CD14-positive monocyte (primary cell): Measurements from ENCODE around the gene GRHL1. TPM values are rescaled to one million over a fixed set of nuclear protein-coding genes. Genes with fewer than 3 reads are reported as not detected.
A peak's percentile ranks its signal among the peaks of the same experiment; 100 is the strongest.

Experiments
- DNase-seq, 3 donors: peaks; one replicate each; pipeline ENCODE4 v3.0.0-alpha.2; 2011 to 2022
- H2AFZ ChIP-seq: 2 replicates; pipeline ENCODE4 v1.6.0; 2012; ENCODE audit warnings: mild to moderate bottlenecking, low read depth, low read length, inconsistent platforms; ENCODE audit not compliant: insufficient read depth, poor library complexity, severe bottlenecking
- H3K27ac ChIP-seq, 2 donors: 1 replicate in 1 of 2; 2 replicates in 1 of 2; pipeline ENCODE4 v1.5.1; 2012 to 2013; ENCODE audit warnings: low read length in 2 of 2, control low read depth in 1 of 2, inconsistent platforms in 1 of 2, low read depth in 1 of 2, mild to moderate bottlenecking in 1 of 2
- H3K27me3 ChIP-seq, 2 donors: one replicate each; pipeline versions ENCODE4 v1.6.0 to v1.6.1; 2011 to 2013; ENCODE audit warnings: low read length in 2 of 2; ENCODE audit not compliant: control insufficient read depth in 2 of 2, insufficient read depth in 2 of 2
- H3K36me3 ChIP-seq, 2 donors: replicated peaks in 1 of 2; 1 replicate in 1 of 2; 2 replicates in 1 of 2; pipeline versions ENCODE4 v1.5.1 to v1.6.1; 2012 to 2013; ENCODE audit warnings: low read length in 2 of 2, control low read depth in 1 of 2, inconsistent platforms in 1 of 2, mild to moderate bottlenecking in 1 of 2; ENCODE audit not compliant: insufficient read depth in 2 of 2, control insufficient read depth in 1 of 2
- H3K4me1 ChIP-seq, 2 donors: 1 replicate in 1 of 2; 2 replicates in 1 of 2; pipeline versions ENCODE4 v1.5.1 to v1.6.1; 2012 to 2013; ENCODE audit warnings: low read length in 2 of 2, control low read depth in 1 of 2, inconsistent platforms in 1 of 2, mild to moderate bottlenecking in 1 of 2, moderate library complexity in 1 of 2; ENCODE audit not compliant: insufficient read depth in 2 of 2, control insufficient read depth in 1 of 2
- H3K4me2 ChIP-seq: replicated peaks from 2 replicates; pipeline ENCODE3; 2012; ENCODE audit warnings: low read length, moderate library complexity, mild to moderate bottlenecking; ENCODE audit not compliant: poor library complexity, severe bottlenecking; ENCODE audit errors: extremely low read depth
- H3K4me3 ChIP-seq, 3 experiments: fragments of 200-600 bp in 1 of 3; sonication (generic) in 1 of 3; replicated peaks in 1 of 3; 1 replicate in 2 of 3; 2 replicates in 1 of 3; pipeline ENCODE4 v1.5.1; 2011 to 2013; ENCODE audit warnings: low read length in 3 of 3, mild to moderate bottlenecking in 3 of 3, control low read depth in 2 of 3, low read depth in 2 of 3, inconsistent platforms in 1 of 3, moderate library complexity in 1 of 3
- H3K79me2 ChIP-seq: 2 replicates; pipeline ENCODE4 v1.6.0; 2012; ENCODE audit warnings: mild to moderate bottlenecking, control low read depth, inconsistent platforms, low read length, moderate library complexity; ENCODE audit not compliant: insufficient read depth
- H3K9ac ChIP-seq: 2 replicates; pipeline ENCODE4 v1.6.0; 2017; ENCODE audit warnings: low read length, mild to moderate bottlenecking; ENCODE audit not compliant: insufficient read depth, poor library complexity, severe bottlenecking
- H3K9me3 ChIP-seq, 2 donors: replicated peaks in 1 of 2; 1 replicate in 1 of 2; 2 replicates in 1 of 2; pipeline versions ENCODE4 v1.5.1 to v1.6.1; 2012 to 2013; ENCODE audit warnings: low read length in 2 of 2, control low read depth in 1 of 2; ENCODE audit not compliant: control insufficient read depth in 1 of 2, insufficient read depth in 1 of 2
- H4K20me1 ChIP-seq: 2 replicates; pipeline ENCODE4 v1.6.0; 2012; ENCODE audit warnings: mild to moderate bottlenecking, low read length, control low read depth, moderate library complexity; ENCODE audit not compliant: insufficient read depth
- H3K27ac Mint-ChIP-seq, 7 donors: one replicate each; pipeline ENCODE4 v1.8.0; 2020; ENCODE audit warnings: mild to moderate bottlenecking in 7 of 7, mixed read lengths in 7 of 7, moderate library complexity in 6 of 7, inconsistent platforms in 2 of 7
- H3K27me3 Mint-ChIP-seq, 3 donors: one replicate each; pipeline ENCODE4 v1.8.0; 2021 to 2022; ENCODE audit warnings: low read depth in 3 of 3, mild to moderate bottlenecking in 3 of 3, mixed read lengths in 3 of 3, moderate library complexity in 3 of 3, inconsistent platforms in 1 of 3
- H3K36me3 Mint-ChIP-seq, 2 donors: one replicate each; pipeline ENCODE4 v1.8.0; 2020; ENCODE audit warnings: mixed read lengths in 2 of 2, inconsistent platforms in 1 of 2, mild to moderate bottlenecking in 1 of 2
- H3K4me1 Mint-ChIP-seq: one replicate; pipeline ENCODE4 v1.8.0; 2020; ENCODE audit warnings: mild to moderate bottlenecking, mixed read lengths
- H3K4me3 Mint-ChIP-seq, 2 donors: one replicate each; pipeline ENCODE4 v1.8.0; 2020; ENCODE audit warnings: mild to moderate bottlenecking in 2 of 2, mixed read lengths in 2 of 2, moderate library complexity in 1 of 2
- H3K9me3 Mint-ChIP-seq, 7 donors: one replicate each; pipeline ENCODE4 v1.8.0; 2020 to 2022; ENCODE audit warnings: mixed read lengths in 7 of 7, mild to moderate bottlenecking in 6 of 7, moderate library complexity in 6 of 7, inconsistent platforms in 2 of 7
- CTCF ChIP-seq: fragments of 200-600 bp; IDR thresholded peaks from one replicate; pipeline ENCODE4 v1.8.0; 2022; ENCODE audit warnings: antibody characterized with exemption, mild to moderate bottlenecking
- WGBS: methylation state at CpG from one replicate; pipeline ENCODE4 v1.1.5; 2013; ENCODE audit warnings: missing lambda C conversion rate; ENCODE audit not compliant: insufficient coverage; 5-methylcytosine and 5-hydroxymethylcytosine counted together
- intact Hi-C, 2 donors: fragments of 100-400 bp; cut with micrococcal nuclease; formaldehyde crosslinking; loops; one replicate each; pipeline versions ENCODE4 v1.15.0 to v1.15.1; 2023
- polyA plus RNA-seq, 3 donors: library from polyadenylated mRNA; depleted of rRNA in 1 of 3; unstranded in 2 of 3; stranded (reverse) in 1 of 3; fragments of 300-500 nt in 2 of 3; fragments of >200 nt in 1 of 3; fragmentation: Illumina TruSeq in 2 of 3; gene quantifications; 1 replicate in 2 of 3; 2 replicates in 1 of 3; pipeline ENCODE4 v1.2.3, GENCODE V29; 2012 to 2021

The GRHL1 gene
- polyA plus RNA-seq, 3 donors, result 0.08 TPM; not detected in 2

- H3K9me3 ChIP-seq, result no peaks in the 10 kb centered on the region
- H2AFZ ChIP-seq, result no peak overlapping the region
- Mint-ChIP-seq H3K9me3 (no peaks in the 10 kb centered on the region), H3K4me3 (no peak overlapping the region), H3K27me3 (no peaks in the 10 kb centered on the region), H3K4me1 (no peaks in the 10 kb centered on the region), H3K27ac (no peak overlapping the region), H3K36me3 (peaks cover 55 to 62% of the 10 kb centered on the region in 2 donors)
- no peaks in the 10 kb centered on the region for H3K79me2 ChIP-seq
- H3K4me3 ChIP-seq, result no peak overlapping the region
- H3K27ac ChIP-seq, result no peak overlapping the region
- no peak overlapping the region for H3K9ac ChIP-seq
- H3K4me1 ChIP-seq, result no peaks in the 10 kb centered on the region
- no peak for TF ChIP-seq CTCF
- no peak for DNase-seq
- H3K36me3 ChIP-seq, result peaks cover 47 to 88% of the 10 kb centered on the region in 2 donors
- intact Hi-C loops, result no loop called here
- H4K20me1 ChIP-seq, result no peaks in the 10 kb centered on the region
- no peaks in the 10 kb centered on the region for H3K27me3 ChIP-seq
- H3K4me2 ChIP-seq, result no peak overlapping the region
- WGBS, result no CpG with 5 or more reads among the region's 4 CpGs
Measured at GRCh38 chr2:9912468-9912867, 39.0 kb upstream of the GRHL1 start.

GRCh38 chr2:9914384-9915065, 37.0 kb upstream of the GRHL1 start:
- Histone ChIP-seq H3K9me3 (no peaks in the 10 kb centered on the region), H3K4me2 (no peak overlapping the region), H3K9ac (no peak overlapping the region), H3K4me3 (no peak overlapping the region), H3K79me2 (no peaks in the 10 kb centered on the region), H3K36me3 (peaks cover 54 to 99% of the 10 kb centered on the region in 2 donors), H2AFZ (no peak overlapping the region), H3K27me3 (no peaks in the 10 kb centered on the region), H3K4me1 (no peaks in the 10 kb centered on the region), H4K20me1 (no peaks in the 10 kb centered on the region), H3K27ac (no peak overlapping the region)
- intact Hi-C loops, result no loop called here
- TF ChIP-seq CTCF, result no peak
- no peaks in the 10 kb centered on the region for H3K9me3 Mint-ChIP-seq
- H3K27ac Mint-ChIP-seq, result peak overlapping the region in 1 of 7 donors; percentile 54
- H3K4me1 Mint-ChIP-seq, result no peaks in the 10 kb centered on the region
- DNase-seq, result no peak
- peaks cover 57 to 62% of the 10 kb centered on the region in 2 donors for H3K36me3 Mint-ChIP-seq
- no peaks in the 10 kb centered on the region for H3K27me3 Mint-ChIP-seq
- WGBS, result 97% methylated on average over 4 of the region's 9 CpGs
- H3K4me3 Mint-ChIP-seq, result no peak overlapping the region
